HEK293 (cell line): Measurements from ENCODE around the gene ADGRD1.

Experiments used
- CTCF ChIA-PET: fragments of 350-600 bp; formaldehyde crosslinking; extraction: SDS; loops from one replicate; lab custom pipeline; 2021; ENCODE audit warnings: antibody characterized with exemption; lab: Yijun Ruan, JAX
- POLR2A ChIA-PET: fragments of 300-600 bp; formaldehyde crosslinking; extraction: SDS; loops from one replicate; lab custom pipeline; 2020; ENCODE audit warnings: antibody characterized with exemption, inconsistent platforms; lab: Yijun Ruan, JAX
- H3K27ac ChIP-seq: fragments of 200-500 bp; sonication (Bioruptor generic); 2 replicates; pipeline ENCODE4 v1.5.1; 2014; ENCODE audit warnings: low read depth, low read length, control low read depth, inconsistent platforms; ENCODE audit errors: extremely low read depth
- H3K36me3 ChIP-seq, 2 experiments: fragments of 200-500 bp in 1 of 2; sonication (Bioruptor generic) in 1 of 2; 1 replicate in 1 of 2; 2 replicates in 1 of 2; pipeline ENCODE4 v1.5.1; 2014 to 2017; ENCODE audit warnings: inconsistent platforms in 2 of 2, low read length in 2 of 2; ENCODE audit not compliant: control insufficient read depth in 2 of 2, insufficient read depth in 1 of 2
- H3K4me1 ChIP-seq: fragments of 200-500 bp; sonication (Bioruptor generic); 2 replicates; pipeline ENCODE4 v1.5.1; 2014; ENCODE audit warnings: mild to moderate bottlenecking, low read length, inconsistent platforms; ENCODE audit not compliant: control insufficient read depth, insufficient read depth
- H3K4me3 ChIP-seq: 2 replicates; pipeline ENCODE4 v1.5.1; 2011; ENCODE audit warnings: low read depth, mild to moderate bottlenecking, control low read depth, low read length, moderate library complexity
- H3K9me3 ChIP-seq: fragments of 200-500 bp; sonication (Bioruptor generic); 2 replicates; pipeline ENCODE4 v1.5.1; 2014; ENCODE audit warnings: low read depth, low read length, inconsistent platforms; ENCODE audit not compliant: control insufficient read depth, insufficient read depth
- AEBP2 ChIP-seq: fragments of 450-650 bp; formaldehyde crosslinking; IDR thresholded peaks from 2 replicates; pipeline ENCODE4 v1.5.1; 2016; ENCODE audit warnings: missing biosample characterization, missing genetic modification characterization, borderline replicate concordance
- HIC1 ChIP-seq: fragments of 450-650 bp; formaldehyde crosslinking; IDR thresholded peaks from 2 replicates; pipeline ENCODE4 v1.5.1; 2016; ENCODE audit warnings: missing biosample characterization, missing genetic modification characterization
- KLF17 ChIP-seq: fragments of 450-650 bp; formaldehyde crosslinking; IDR thresholded peaks from 2 replicates; pipeline ENCODE4 v1.5.1; 2016; ENCODE audit warnings: missing biosample characterization, missing genetic modification characterization
- KLF9 ChIP-seq: fragments of 450-650 bp; formaldehyde crosslinking; IDR thresholded peaks from 2 replicates; pipeline ENCODE4 v1.5.1; 2016; ENCODE audit warnings: missing biosample characterization, missing genetic modification characterization, low read depth
- SALL2 ChIP-seq: fragments of 450-650 bp; formaldehyde crosslinking; IDR thresholded peaks from 2 replicates; pipeline ENCODE4 v1.5.0; 2017; ENCODE audit warnings: missing biosample characterization, mild to moderate bottlenecking, missing genetic modification characterization, borderline replicate concordance
- YY1 ChIP-seq: fragments of 450-650 bp; formaldehyde crosslinking; IDR thresholded peaks from 2 replicates; pipeline ENCODE4 v1.5.1; 2018; ENCODE audit warnings: missing biosample characterization, missing genetic modification characterization
- ZBTB26 ChIP-seq: fragments of 450-650 bp; formaldehyde crosslinking; optimal IDR thresholded peaks from 2 replicates; pipeline ENCODE3; 2016; ENCODE audit warnings: missing biosample characterization, mild to moderate bottlenecking, missing genetic modification characterization
- ZFP3 ChIP-seq: fragments of 450-650 bp; formaldehyde crosslinking; IDR thresholded peaks from 2 replicates; pipeline ENCODE4 v1.5.1; 2016; ENCODE audit warnings: low read depth, missing biosample characterization, missing genetic modification characterization
- ZNF18 ChIP-seq: fragments of 450-650 bp; formaldehyde crosslinking; IDR thresholded peaks from 2 replicates; pipeline ENCODE4 v1.5.1; 2016; ENCODE audit warnings: missing biosample characterization, missing genetic modification characterization
- ZNF335 ChIP-seq: fragments of 450-650 bp; formaldehyde crosslinking; conservative IDR thresholded peaks from 2 replicates; pipeline ENCODE4 v1.5.1; 2016; ENCODE audit warnings: missing biosample characterization, missing genetic modification characterization
- ZNF473 ChIP-seq: fragments of 450-650 bp; formaldehyde crosslinking; IDR thresholded peaks from 2 replicates; pipeline ENCODE4 v1.5.1; 2017; ENCODE audit warnings: missing biosample characterization, missing genetic modification characterization
- ZNF501 ChIP-seq: fragments of 450-650 bp; formaldehyde crosslinking; IDR thresholded peaks from 2 replicates; pipeline ENCODE4 v1.5.1; 2016; ENCODE audit warnings: missing biosample characterization, missing genetic modification characterization
- ZNF558 ChIP-seq: fragments of 450-650 bp; formaldehyde crosslinking; IDR thresholded peaks from 2 replicates; pipeline ENCODE4 v1.5.1; 2016; ENCODE audit warnings: missing biosample characterization, missing genetic modification characterization
- ZSCAN18 ChIP-seq: fragments of 450-650 bp; formaldehyde crosslinking; IDR thresholded peaks from 2 replicates; pipeline ENCODE4 v1.5.1; 2016; ENCODE audit warnings: missing biosample characterization, missing genetic modification characterization
- TF ChIP-seq, protein P1 (sequence below): fragments of 450-650 bp; formaldehyde crosslinking; IDR thresholded peaks from 2 replicates; pipeline ENCODE4 v1.5.1; 2016; ENCODE audit warnings: missing biosample characterization, missing genetic modification characterization

ADGRD1 gene

DNA sequence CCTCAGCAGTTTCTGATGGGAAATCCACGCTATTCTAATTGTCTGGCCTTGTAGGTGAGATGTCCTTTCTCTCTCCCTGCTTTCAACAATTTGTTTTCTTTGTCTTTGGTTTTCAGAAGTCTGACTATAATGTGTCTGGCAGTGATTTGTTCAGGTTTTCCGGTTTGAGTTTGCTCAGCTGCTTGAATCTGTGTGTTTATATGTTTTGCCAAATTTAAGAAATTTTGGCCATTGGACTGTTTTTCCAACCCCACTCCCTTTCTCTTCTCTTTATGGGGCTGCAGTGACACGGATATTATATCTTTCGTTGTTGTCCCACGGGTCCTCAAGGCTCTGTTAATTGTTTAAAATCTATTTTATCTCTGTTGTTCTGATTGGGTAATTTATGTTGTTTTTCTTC lies 105.0 kb downstream of the ADGRD1 start:
- POLR2A ChIA-PET: no interaction called here
- CTCF ChIA-PET: no interaction called here
- Histone ChIP-seq H3K4me1 (no peaks in the 10 kb centered on the region), H3K36me3 (no peaks in the 10 kb centered on the region), H3K27ac (no peak overlapping the region), H3K9me3 (no peaks in the 10 kb centered on the region), H3K4me3 (no peak overlapping the region)
- TF ChIP-seq ZSCAN18 (no peak), HIC1 (no peak), ZNF473 (tag by site-specific recombination) (no peak), ZBTB26 (tag by site-specific recombination) (no peak), KLF9 (tag by site-specific recombination) (no peak), SALL2 (tag by site-specific recombination) (no peak), ZFP3 (tag by site-specific recombination) (no peak), ZNF335 (no peak), AEBP2 (tag by site-specific recombination) (no peak), YY1 (tag by site-specific recombination) (no peak), ZNF558 (tag by site-specific recombination) (no peak), ZNF18 (no peak), ZNF501 (tag by site-specific recombination) (no peak), KLF17 (no peak)
- TF ChIP-seq, protein P1, sequence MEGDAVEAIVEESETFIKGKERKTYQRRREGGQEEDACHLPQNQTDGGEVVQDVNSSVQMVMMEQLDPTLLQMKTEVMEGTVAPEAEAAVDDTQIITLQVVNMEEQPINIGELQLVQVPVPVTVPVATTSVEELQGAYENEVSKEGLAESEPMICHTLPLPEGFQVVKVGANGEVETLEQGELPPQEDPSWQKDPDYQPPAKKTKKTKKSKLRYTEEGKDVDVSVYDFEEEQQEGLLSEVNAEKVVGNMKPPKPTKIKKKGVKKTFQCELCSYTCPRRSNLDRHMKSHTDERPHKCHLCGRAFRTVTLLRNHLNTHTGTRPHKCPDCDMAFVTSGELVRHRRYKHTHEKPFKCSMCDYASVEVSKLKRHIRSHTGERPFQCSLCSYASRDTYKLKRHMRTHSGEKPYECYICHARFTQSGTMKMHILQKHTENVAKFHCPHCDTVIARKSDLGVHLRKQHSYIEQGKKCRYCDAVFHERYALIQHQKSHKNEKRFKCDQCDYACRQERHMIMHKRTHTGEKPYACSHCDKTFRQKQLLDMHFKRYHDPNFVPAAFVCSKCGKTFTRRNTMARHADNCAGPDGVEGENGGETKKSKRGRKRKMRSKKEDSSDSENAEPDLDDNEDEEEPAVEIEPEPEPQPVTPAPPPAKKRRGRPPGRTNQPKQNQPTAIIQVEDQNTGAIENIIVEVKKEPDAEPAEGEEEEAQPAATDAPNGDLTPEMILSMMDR: no peak
